GM23338 (cell line): Measurements from ENCODE around the gene TIAM1. TPM values are rescaled to one million over a fixed set of nuclear protein-coding genes. Genes with fewer than 3 reads are reported as not detected.

Source experiments
- ATAC-seq: fragments of 200-7000 bp; cut with Tn5 transposase; 3 replicates; pipeline ENCODE4 v1.9.1; 2020
- DNase-seq: peaks from one replicate; pipeline ENCODE4 v3.0.0-alpha.2; 2015; ENCODE audit warnings: low spot score
- H2AFZ ChIP-seq: fragments of 200-600 bp; sonication (generic); 2 replicates; pipeline ENCODE4 v1.8.0; 2016; ENCODE audit warnings: antibody characterized with exemption, mild to moderate bottlenecking, moderate library complexity
- H3F3A ChIP-seq: fragments of 200-600 bp; sonication (generic); replicated peaks from 2 replicates; pipeline ENCODE4 v1.8.0; 2017; ENCODE audit warnings: antibody characterized with exemption, mixed run types, low read depth
- H3K27ac ChIP-seq: fragments of 200-600 bp; sonication (generic); 2 replicates; pipeline ENCODE4 v1.6.1; 2016; ENCODE audit warnings: low read depth
- H3K27me3 ChIP-seq: fragments of 200-600 bp; sonication (generic); 2 replicates; pipeline ENCODE4 v1.8.0; 2016; ENCODE audit warnings: mild to moderate bottlenecking, mixed run types, moderate library complexity; ENCODE audit not compliant: insufficient read depth
- H3K36me3 ChIP-seq: fragments of 200-600 bp; sonication (generic); 2 replicates; pipeline ENCODE4 v1.8.0; 2016; ENCODE audit warnings: mild to moderate bottlenecking; ENCODE audit not compliant: insufficient read depth
- H3K4me1 ChIP-seq: fragments of 200-600 bp; sonication (generic); 2 replicates; pipeline ENCODE4 v1.8.0; 2016; ENCODE audit warnings: mild to moderate bottlenecking, moderate library complexity; ENCODE audit not compliant: insufficient read depth
- H3K4me2 ChIP-seq: fragments of 200-600 bp; sonication (generic); 2 replicates; pipeline ENCODE4 v1.7.1; 2017; ENCODE audit warnings: mixed run types
- H3K4me3 ChIP-seq: fragments of 200-600 bp; sonication (generic); 2 replicates; pipeline ENCODE4 v1.6.1; 2016; ENCODE audit warnings: mixed run types
- H3K79me2 ChIP-seq: fragments of 200-600 bp; sonication (generic); replicated peaks from 2 replicates; pipeline ENCODE4 v1.8.0; 2017; ENCODE audit warnings: mild to moderate bottlenecking; ENCODE audit not compliant: insufficient read depth
- H3K9me2 ChIP-seq: fragments of 200-600 bp; sonication (generic); 2 replicates; pipeline ENCODE4 v1.8.0; 2017; ENCODE audit not compliant: insufficient read depth
- H4K20me1 ChIP-seq: fragments of 200-600 bp; sonication (generic); replicated peaks from 2 replicates; pipeline ENCODE4 v1.8.0; 2017; ENCODE audit warnings: mild to moderate bottlenecking; ENCODE audit not compliant: insufficient read depth
- H3K27ac Mint-ChIP-seq: 2 replicates; pipeline ENCODE4 v1.8.0; 2020; ENCODE audit warnings: inconsistent platforms, mild to moderate bottlenecking, moderate library complexity, mixed read lengths
- H3K27me3 Mint-ChIP-seq: 3 replicates; pipeline ENCODE4 v1.8.0; 2022; ENCODE audit warnings: low read depth, mild to moderate bottlenecking, moderate library complexity, mixed read lengths, inconsistent platforms; ENCODE audit not compliant: insufficient read depth, poor library complexity
- H3K36me3 Mint-ChIP-seq: 3 replicates; pipeline ENCODE4 v1.8.0; 2021; ENCODE audit warnings: low read depth, mild to moderate bottlenecking, inconsistent platforms, moderate library complexity, mixed read lengths
- H3K4me1 Mint-ChIP-seq: 3 replicates; pipeline ENCODE4 v1.8.0; 2020; ENCODE audit warnings: mild to moderate bottlenecking, inconsistent platforms, mixed read lengths
- H3K4me3 Mint-ChIP-seq: 3 replicates; pipeline ENCODE4 v1.8.0; 2021; ENCODE audit warnings: moderate library complexity, mild to moderate bottlenecking, inconsistent platforms, mixed read lengths
- H3K9me3 Mint-ChIP-seq: 3 replicates; pipeline ENCODE4 v1.8.0; 2020; ENCODE audit warnings: moderate library complexity, mild to moderate bottlenecking, inconsistent platforms, mixed read lengths
- CREB1 ChIP-seq: fragments of 250-450 bp; sonication (Bioruptor Pico); IDR thresholded peaks from 2 replicates; pipeline ENCODE4 v1.5.0; 2020; ENCODE audit warnings: low read depth, mild to moderate bottlenecking, moderate library complexity
- ETS1 ChIP-seq: IDR thresholded peaks from 2 replicates; pipeline ENCODE4 v1.6.1; 2016; ENCODE audit warnings: antibody characterized with exemption
- EZH2 ChIP-seq: fragments of 200-600 bp; sonication (generic); IDR thresholded peaks from one replicate; pipeline ENCODE4 v1.8.0; 2017; ENCODE audit warnings: antibody characterized with exemption, mild to moderate bottlenecking, low read depth; ENCODE audit not compliant: unreplicated experiment
- JUNB ChIP-seq: IDR thresholded peaks from one replicate; pipeline ENCODE4 v1.6.1; 2016; ENCODE audit warnings: antibody characterized with exemption; ENCODE audit not compliant: unreplicated experiment
- NANOG ChIP-seq: IDR thresholded peaks from 2 replicates; pipeline ENCODE4 v1.6.1; 2016; ENCODE audit warnings: antibody characterized with exemption, borderline replicate concordance
- POLR2AphosphoS5 ChIP-seq: IDR thresholded peaks from 2 replicates; pipeline ENCODE4 v1.6.1; 2016; ENCODE audit warnings: antibody characterized with exemption, low read depth
- REST ChIP-seq: IDR thresholded peaks from one replicate; pipeline ENCODE4 v1.6.1; 2018; ENCODE audit warnings: antibody characterized with exemption; ENCODE audit not compliant: unreplicated experiment
- STAT1 ChIP-seq: IDR thresholded peaks from one replicate; pipeline ENCODE4 v1.6.1; 2016; ENCODE audit warnings: antibody characterized with exemption; ENCODE audit not compliant: unreplicated experiment
- ZNF114 ChIP-seq: fragments of 250-450 bp; sonication (Bioruptor Pico); IDR thresholded peaks from 2 replicates; pipeline ENCODE4 v1.5.0; 2020; ENCODE audit warnings: mild to moderate bottlenecking, moderate library complexity
- ZNF331 ChIP-seq: fragments of 250-450 bp; sonication (Bioruptor Pico); IDR thresholded peaks from 2 replicates; pipeline ENCODE4 v1.5.0; 2020; ENCODE audit warnings: low read depth, mild to moderate bottlenecking, moderate library complexity
- polyA plus RNA-seq: library from polyadenylated mRNA; unstranded; fragments of >200 nt; fragmentation: Nextera tagmentation; extraction: Ambion mirVana; gene quantifications from 2 replicates; pipeline ENCODE4 v1.2.1, GENCODE V29; 2016
- total RNA-seq: library from RNA; depleted of rRNA; stranded (reverse); fragments of >200 nt; shearing (Covaris generic); gene quantifications from 2 replicates; pipeline ENCODE4 v1.2.3, GENCODE V29; 2014
- TF ChIP-seq, protein P1 (sequence below): fragments of 250-450 bp; sonication (Bioruptor Pico); IDR thresholded peaks from 2 replicates; pipeline ENCODE4 v1.5.0; 2020; ENCODE audit warnings: mild to moderate bottlenecking, moderate library complexity

The TIAM1 gene
- total and polyA plus RNA-seq, 2 experiments from 2014 or later, result 18.5 to 20.0 TPM

DNA sequence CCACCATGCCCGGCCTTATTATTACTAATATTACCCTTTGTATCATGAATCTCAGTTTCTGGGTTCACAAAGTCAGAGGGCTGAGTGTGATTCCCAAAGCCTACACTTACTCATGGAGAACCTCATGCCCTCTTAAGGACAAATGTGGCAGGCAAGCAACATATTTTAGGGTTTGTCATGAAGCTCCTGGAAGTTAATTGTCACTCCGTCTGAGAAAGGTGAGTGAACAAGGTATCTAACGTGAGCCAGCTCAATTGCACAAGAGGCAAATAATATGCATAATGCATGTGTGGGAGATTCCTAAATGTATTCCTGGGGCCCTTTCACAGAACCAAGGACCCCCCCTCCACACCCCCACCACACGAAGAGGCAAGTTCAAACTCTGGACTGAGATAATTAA is 10.1 kb upstream of the TIAM1 start:
- no peaks in the 10 kb centered on the region for H3K9me3 Mint-ChIP-seq

More for the DNA sequence above, 10.1 kb upstream of the TIAM1 start:
- H3K4me1 Mint-ChIP-seq, result no peaks in the 10 kb centered on the region
- Histone ChIP-seq H3K79me2 (no peaks in the 10 kb centered on the region), H3K9me2 (no peaks in the 10 kb centered on the region), H3K27ac (no peak overlapping the region), H2AFZ (no peak overlapping the region), H3K4me3 (no peak overlapping the region), H3K27me3 (no peaks in the 10 kb centered on the region), H3K4me2 (no peak overlapping the region), H3K4me1 (no peaks in the 10 kb centered on the region), H4K20me1 (no peaks in the 10 kb centered on the region), H3F3A (no peaks in the 10 kb centered on the region), H3K36me3 (no peaks in the 10 kb centered on the region)
- no peak overlapping the region for H3K4me3 Mint-ChIP-seq
- TF ChIP-seq REST (no peak), ZNF331 (CRISPR knock-in tag) (no peak), JUNB (no peak), ETS1 (no peak), EZH2 (no peak), ZNF114 (no peak), NANOG (no peak), POLR2AphosphoS5 (no peak), CREB1 (CRISPR knock-in tag) (no peak), STAT1 (no peak)
- TF ChIP-seq, protein P1, sequence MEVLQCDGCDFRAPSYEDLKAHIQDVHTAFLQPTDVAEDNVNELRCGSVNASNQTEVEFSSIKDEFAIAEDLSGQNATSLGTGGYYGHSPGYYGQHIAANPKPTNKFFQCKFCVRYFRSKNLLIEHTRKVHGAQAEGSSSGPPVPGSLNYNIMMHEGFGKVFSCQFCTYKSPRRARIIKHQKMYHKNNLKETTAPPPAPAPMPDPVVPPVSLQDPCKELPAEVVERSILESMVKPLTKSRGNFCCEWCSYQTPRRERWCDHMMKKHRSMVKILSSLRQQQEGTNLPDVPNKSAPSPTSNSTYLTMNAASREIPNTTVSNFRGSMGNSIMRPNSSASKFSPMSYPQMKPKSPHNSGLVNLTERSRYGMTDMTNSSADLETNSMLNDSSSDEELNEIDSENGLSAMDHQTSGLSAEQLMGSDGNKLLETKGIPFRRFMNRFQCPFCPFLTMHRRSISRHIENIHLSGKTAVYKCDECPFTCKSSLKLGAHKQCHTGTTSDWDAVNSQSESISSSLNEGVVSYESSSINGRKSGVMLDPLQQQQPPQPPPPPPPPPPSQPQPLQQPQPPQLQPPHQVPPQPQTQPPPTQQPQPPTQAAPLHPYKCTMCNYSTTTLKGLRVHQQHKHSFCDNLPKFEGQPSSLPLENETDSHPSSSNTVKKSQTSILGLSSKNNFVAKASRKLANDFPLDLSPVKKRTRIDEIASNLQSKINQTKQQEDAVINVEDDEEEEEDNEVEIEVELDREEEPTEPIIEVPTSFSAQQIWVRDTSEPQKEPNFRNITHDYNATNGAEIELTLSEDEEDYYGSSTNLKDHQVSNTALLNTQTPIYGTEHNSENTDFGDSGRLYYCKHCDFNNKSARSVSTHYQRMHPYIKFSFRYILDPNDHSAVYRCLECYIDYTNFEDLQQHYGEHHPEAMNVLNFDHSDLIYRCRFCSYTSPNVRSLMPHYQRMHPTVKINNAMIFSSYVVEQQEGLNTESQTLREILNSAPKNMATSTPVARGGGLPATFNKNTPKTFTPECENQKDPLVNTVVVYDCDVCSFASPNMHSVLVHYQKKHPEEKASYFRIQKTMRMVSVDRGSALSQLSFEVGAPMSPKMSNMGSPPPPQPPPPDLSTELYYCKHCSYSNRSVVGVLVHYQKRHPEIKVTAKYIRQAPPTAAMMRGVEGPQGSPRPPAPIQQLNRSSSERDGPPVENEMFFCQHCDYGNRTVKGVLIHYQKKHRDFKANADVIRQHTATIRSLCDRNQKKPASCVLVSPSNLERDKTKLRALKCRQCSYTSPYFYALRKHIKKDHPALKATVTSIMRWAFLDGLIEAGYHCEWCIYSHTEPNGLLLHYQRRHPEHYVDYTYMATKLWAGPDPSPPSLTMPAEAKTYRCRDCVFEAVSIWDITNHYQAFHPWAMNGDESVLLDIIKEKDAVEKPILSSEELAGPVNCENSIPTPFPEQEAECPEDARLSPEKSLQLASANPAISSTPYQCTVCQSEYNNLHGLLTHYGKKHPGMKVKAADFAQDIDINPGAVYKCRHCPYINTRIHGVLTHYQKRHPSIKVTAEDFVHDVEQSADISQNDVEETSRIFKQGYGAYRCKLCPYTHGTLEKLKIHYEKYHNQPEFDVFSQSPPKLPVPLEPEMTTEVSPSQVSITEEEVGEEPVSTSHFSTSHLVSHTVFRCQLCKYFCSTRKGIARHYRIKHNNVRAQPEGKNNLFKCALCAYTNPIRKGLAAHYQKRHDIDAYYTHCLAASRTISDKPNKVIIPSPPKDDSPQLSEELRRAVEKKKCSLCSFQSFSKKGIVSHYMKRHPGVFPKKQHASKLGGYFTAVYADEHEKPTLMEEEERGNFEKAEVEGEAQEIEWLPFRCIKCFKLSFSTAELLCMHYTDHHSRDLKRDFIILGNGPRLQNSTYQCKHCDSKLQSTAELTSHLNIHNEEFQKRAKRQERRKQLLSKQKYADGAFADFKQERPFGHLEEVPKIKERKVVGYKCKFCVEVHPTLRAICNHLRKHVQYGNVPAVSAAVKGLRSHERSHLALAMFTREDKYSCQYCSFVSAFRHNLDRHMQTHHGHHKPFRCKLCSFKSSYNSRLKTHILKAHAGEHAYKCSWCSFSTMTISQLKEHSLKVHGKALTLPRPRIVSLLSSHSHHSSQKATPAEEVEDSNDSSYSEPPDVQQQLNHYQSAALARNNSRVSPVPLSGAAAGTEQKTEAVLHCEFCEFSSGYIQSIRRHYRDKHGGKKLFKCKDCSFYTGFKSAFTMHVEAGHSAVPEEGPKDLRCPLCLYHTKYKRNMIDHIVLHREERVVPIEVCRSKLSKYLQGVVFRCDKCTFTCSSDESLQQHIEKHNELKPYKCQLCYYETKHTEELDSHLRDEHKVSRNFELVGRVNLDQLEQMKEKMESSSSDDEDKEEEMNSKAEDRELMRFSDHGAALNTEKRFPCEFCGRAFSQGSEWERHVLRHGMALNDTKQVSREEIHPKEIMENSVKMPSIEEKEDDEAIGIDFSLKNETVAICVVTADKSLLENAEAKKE, result no peak
- no peak overlapping the region for H3K27ac Mint-ChIP-seq
- ATAC-seq (no peak), DNase-seq (peak; percentile 22)
- no peaks in the 10 kb centered on the region for H3K36me3 Mint-ChIP-seq
- peaks cover 3% of the 10 kb centered on the region for H3K27me3 Mint-ChIP-seq
